Measurements from ENCODE around the gene LRRC18. TPM values are rescaled to one million over a fixed set of nuclear protein-coding genes. Genes with fewer than 3 reads are reported as not detected.

Gene LRRC18
- total and polyA plus RNA-seq, 9 of the 15 experiments (the other 6 are each of a cell fraction or from before 2014, with no cell fraction given), result not detected

GRCh38 chr10:48894911-48895802 is 44.5 kb downstream of the LRRC18 start (continued):
- no peak for TF ChIP-seq PATZ1 (CRISPR knock-in tag; IDR thresholded peaks at IDR 0.05; ENCODE audit: borderline replicate concordance)
- TF ChIP-seq SRSF9 (IDR thresholded peaks at IDR 0.05; ENCODE audit: borderline replicate concordance, low read depth, low read length), result no peak
- TF ChIP-seq TFAP4 (CRISPR knock-in tag; IDR thresholded peaks at IDR 0.05; ENCODE audit: borderline replicate concordance), result no peak
- no peak for TF ChIP-seq PCBP1 (IDR thresholded peaks at IDR 0.05; ENCODE audit: low read depth, low read length, poor library complexity, severe bottlenecking)

All from K562 (cell line).